IPS-NIHi7 (cell line): Measurements from ENCODE around the gene SEMA7A.

Source experiments
- DNase-seq: peaks from one replicate; pipeline ENCODE4 v3.0.0; 2012; ENCODE audit warnings: mixed read lengths; ENCODE audit errors: extremely low spot score

Gene SEMA7A

DNA sequence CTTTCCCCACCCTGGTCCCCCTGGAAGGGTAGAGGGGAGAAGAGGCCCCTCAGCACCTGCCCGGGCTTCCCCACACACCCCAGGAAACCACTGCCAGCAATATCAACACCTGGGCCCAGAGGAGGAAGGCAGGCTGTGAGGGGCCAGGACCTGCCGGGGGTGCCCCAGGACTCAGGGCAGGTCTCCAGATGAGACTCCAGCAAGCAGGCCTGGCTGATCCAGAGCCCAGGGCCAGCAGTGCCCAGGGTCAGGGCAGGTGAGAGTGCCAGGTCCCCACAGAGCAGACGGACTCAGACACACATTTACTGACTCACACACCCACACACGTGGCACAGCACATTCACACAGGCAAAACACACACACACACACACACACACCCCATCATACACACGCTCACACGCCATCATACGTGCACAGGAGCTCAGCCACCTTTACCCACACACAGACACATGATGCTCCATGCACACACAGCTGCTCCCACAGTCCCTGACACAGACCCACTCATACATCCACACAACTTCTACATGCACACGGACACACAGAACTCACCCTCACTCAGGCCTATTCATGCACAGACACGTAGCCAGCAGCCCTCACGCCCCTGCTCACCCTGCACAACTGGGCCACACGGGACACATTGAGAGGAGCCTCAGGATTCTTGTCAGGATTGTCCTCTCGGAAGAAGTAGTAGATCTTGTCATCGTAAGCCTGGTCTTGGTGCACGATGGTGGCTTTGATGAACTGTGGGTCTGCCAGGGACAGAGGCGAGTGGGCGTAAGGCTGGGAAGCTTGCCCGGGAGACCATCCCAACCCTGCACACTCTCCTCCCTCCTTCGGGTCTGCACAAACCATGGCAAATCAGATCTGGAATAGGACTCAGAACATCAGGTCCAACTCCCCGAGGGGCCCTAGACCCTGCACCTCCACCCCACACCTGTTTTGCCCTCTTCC, 17.5 kb downstream of the SEMA7A start:
- no peak for DNase-seq

DNA sequence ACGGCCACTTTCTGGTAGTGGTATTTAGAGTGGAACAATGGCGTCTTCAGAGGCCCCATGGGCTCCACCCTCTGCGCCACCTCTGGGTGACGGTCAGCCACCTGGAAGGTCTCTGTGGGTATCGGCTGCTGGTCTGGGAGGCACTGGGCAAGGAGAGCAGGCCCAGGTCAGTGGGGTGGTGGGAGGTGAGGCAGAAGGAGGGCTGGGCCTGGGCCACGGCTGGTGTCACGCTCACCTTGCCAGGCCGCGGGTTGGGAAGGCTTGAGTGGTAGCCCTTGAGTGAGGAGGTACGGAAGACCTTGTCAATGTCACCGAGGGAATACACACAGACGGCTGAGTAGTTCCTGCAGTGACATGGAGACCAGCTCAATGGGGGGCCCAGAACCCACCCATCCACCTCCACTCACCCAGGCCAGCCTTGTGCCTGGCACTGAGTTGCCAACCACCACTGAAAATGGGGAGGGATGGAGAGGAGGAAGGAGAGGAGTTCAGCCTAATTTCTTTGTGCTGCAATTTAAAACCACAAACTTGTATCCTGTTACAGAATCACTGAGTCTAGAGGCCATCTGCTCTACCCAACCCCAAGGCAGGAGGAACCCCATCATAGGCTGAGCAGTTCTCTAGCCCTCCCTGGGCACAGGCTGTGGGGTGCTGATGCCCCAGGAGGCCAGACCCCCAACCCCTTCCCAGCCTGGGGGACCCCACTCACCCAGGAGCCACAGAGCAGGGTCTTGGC, 19.0 kb downstream of the SEMA7A start:
- no peak for DNase-seq

DNA sequence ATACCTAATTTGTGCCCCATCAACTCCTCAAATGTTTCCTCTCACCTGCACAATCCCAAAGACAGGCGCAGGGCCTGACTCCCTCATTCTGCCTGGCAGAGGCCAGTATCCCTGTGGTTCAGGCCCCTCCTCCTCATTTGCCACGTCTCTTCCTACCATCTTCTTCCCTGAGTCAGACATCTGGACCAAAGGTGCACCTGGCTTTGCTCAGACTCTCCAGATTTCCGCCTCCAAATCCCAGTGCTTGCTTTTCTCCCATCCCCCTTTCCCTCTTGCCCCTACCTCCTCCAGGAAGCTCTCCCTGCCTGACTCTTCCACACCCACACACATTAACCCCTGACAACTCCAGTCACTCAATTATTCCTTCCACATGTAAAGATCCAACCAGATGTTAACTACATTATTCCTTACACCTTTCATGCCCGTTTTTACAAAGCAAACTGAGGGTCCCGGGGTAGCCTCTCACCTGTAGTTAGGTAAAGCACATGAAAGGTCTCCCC, 19.6 kb downstream of the SEMA7A start:
- DNase-seq: no peak

GRCh38 chr15:74413350-74414080, 20.2 kb downstream of the SEMA7A start:
- no peak for DNase-seq

DNA sequence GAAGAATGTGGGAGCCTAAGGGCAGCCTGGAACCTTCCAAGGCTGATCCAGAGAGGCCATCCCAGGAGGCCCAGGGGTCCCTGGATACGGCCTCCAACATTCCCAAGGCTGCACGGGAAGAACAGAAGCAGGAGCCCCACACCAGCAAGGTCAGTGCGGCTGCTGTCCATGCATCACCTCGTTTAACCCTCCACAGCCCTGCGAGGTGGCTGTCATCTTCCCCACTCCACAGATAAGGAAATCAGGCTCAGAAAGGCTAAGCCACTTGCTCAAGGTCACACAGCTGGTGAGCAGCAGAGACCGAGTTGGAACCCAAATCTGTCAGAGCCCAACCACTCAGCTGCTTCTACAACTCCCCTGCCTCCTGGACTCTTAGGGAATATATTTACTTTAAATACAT, 21.6 kb downstream of the SEMA7A start:
- DNase-seq: no peak

- DNase-seq: no peak
Observed at GRCh38 chr15:74411686-74412085, 22.1 kb downstream of the SEMA7A start.

DNA sequence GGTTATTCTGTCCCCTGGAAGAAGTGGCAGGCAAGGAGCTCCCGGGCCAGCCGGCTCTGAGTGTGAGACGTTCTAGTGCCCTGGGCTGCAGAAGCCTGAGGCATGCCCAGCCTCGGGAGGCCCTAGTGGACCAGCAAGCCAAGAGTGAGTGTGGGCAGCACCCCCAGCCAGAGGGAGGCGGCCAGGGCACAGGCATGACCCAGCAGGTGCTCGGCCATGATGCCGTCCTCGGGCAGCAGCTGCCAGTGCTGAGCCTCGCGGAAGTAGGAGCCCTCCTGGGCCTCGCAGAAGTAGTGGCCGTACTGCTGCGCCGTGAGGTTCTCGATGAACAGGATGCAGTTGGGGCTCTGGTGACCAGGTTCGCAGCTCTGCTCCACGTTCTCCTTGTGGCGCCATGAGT, 23.3 kb downstream of the SEMA7A start:
- DNase-seq: no peak

- DNase-seq: no peak
Observed at GRCh38 chr15:74409225-74409624, 24.5 kb downstream of the SEMA7A start.

- DNase-seq: no peak
Observed at GRCh38 chr15:74408815-74409214, 24.9 kb downstream of the SEMA7A start.

DNA sequence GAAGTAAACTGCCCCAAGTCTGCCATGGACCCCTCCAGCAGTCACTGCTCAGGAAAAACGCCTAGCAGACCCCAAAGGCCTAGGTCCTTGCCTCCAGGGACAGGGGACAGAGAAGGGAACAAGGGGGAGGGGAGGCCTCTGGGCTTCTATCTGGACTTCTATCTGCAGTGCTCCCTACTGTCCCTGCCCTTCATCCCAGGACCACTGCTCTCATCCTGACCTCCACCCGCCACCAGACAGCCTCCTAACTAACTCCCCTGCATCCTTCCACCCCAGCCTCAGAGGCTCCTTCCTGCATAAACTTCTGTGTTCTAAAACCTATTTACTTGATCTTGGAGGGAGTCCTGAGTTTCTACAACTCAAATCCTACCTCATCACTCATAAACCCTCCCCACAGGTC, 25.4 kb downstream of the SEMA7A start:
- DNase-seq: no peak

- peak; percentile 77 for DNase-seq
Observed at GRCh38 chr15:74406992-74407705, 26.6 kb downstream of the SEMA7A start.

DNA sequence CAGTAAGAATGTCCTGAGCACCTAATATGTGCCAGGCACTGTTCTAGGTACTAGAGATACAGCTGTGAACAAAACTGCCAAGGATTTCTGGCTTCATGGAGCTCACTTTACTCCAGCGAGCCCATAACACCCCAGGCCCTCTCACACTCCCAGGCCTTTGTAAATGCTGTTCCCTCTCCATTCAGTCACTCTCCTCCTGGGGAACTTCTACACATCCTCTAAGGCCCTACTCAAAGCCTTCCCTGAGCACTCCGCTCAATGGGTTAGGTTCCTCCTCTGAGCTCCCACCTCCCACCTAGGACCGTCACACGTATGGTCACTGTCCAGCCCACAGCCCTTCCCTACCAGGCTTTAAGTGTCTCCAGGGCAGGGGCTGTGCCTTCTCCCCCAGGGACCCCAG, 27.2 kb downstream of the SEMA7A start:
- DNase-seq: no peak

DNA sequence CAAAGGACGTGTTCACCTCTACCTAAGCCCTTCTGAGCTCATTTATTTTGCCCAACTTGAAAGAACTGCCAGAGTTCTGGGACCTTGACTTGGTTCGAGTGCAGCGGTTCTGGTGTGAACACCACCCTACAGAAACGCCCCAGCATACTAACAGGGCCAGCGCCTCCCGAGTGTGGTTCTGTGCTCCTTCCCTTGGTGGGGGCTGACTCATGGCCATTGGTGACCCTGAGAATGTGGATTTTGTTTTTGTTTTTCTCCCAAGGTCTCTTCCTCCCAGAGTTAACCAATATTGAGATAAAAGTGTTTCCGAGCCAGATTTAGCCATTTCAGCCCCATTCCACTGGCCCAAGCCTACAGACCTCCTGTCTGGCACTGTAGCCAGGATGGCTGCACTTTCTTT, 27.9 kb downstream of the SEMA7A start:
- no peak for DNase-seq

DNA sequence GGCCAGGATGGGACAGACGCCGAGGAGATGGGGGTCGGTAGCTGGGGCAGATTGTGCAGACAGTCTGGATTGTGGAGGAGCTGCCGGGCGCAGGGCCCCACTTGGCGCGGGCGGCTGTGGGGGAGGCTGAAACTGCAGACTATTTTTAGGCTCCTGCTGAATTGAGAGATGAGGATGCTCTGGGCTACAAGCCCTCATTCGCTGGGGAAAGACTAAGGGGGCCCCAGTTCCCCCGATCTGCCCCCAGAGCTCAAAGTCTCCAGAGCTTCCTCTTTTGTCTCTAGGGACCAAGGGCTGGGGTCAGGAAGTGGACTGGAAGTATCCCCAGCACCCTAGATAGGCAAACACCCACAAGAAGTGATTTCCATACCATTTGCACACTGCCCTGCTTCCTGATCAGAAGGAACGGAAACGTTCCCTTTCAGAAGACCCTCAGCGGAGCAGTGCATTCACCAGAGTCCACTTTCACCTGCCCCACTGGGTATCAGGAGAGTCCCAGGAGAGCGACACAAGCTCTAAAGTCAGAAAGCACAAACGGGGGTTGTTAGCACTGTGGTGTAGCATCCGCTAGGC, 29.7 kb downstream of the SEMA7A start:
- DNase-seq: no peak

DNA sequence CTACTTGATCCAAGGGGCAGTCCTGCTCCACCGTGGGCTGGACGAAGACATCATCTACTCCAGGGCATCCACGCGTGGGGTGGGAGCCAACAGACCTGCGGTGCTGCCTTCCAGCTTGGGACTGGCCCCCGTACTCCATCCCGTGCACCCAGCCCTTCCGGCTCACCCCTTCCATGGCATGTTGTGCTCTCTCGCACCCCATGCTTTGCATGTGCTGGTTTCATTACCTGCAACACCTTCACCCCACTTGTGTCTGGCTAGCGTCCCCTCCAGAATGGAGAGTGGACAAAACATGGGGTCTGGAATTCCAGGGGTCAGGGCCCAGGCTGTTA, 30.2 kb downstream of the SEMA7A start:
- no peak for DNase-seq

GRCh38 chr15:74402873-74403587, 30.7 kb downstream of the SEMA7A start:
- DNase-seq: no peak

- no peak for DNase-seq
Observed at GRCh38 chr15:74402337-74402841, 31.4 kb downstream of the SEMA7A start.

DNA sequence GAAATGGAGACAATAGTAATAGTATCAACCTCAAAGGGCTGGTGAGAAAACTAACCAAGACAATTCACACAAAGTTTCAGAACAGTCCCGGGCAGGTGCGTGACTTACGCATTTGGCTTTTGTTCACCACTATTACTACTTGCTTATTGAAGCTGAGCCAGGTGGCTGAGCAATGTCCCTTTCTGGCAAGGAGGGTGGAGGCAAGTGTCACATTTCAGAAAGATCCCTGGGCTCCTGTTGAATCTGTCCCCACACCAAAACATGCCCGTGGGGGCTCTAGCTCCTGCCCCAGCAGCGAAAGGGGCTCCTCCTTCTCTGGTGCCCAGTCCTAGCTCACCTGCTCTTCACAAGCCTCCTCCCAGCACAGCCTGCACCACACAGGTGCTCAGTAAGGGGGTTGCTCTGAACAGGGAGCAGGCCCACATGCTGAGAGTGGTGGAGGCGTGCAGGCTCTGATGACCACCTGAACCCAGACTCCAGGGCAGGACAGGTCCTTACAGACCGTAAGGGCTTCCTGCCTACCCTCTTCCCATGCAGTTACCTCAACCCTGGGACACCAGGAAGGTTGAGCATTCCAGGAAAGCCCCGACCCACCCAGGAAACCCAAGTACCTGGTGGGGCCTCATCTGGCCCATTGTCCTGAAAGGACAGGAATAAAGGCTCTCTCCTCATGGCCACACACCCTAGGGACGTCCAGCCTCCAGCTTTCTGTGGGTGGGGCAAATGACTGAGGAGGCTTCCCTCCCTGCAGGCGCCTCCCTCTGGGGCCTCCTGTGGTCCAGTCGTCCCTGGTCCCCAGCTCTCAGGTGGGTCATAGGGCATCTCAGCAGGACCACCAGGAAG, 32.6 kb downstream of the SEMA7A start:
- no peak for DNase-seq

DNA sequence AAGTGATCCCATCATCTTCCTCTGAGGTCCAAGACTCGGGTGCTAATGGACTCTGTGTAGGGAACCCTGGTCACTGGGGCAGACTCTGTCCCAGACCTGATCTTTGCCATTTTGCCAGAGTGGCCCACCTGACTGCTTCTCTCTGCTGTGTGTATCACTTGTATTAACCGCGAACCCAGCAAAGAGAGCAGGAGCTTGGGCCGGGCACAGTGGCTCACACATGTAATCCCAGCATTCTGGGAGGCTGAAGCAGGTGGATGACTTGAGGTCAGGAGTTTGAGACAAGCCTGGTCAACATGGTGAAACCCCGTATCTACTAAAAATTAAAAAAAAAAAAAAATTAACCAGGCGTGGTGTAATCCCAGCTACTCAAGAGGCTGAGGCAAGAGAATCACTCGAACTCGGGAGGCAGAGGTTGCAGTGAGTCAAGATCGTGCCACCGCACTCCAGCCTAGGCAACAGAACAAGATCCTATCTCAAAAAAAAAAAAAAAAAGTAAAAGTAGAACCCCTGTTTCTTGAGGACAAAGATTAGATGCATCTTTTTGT, 33.4 kb downstream of the SEMA7A start:
- DNase-seq: no peak
